Kidney capillary endothelial cell (primary cell): ENCODE results near the gene CDKN1B.
"Not testable (repeated sequence)": the region's sequence is repeated elsewhere in the genome, so short reads cannot be mapped to it uniquely, and the experiment has no call there.

ENCODE experiments used
- DNase-seq: peaks from one replicate; pipeline ENCODE4 v3.0.0-alpha.2; 2018; ENCODE audit warnings: low spot score

The CDKN1B gene

GRCh38 chr12:12724421-12725085 is 7.4 kb downstream of the CDKN1B start:
- peak; percentile 25 for DNase-seq

- DNase-seq, result peak; percentile 94
These were observed 8.2 kb downstream of the CDKN1B start for GRCh38 chr12:12725086-12725955.

- DNase-seq, result no peak
These were observed 8.9 kb downstream of the CDKN1B start for GRCh38 chr12:12725956-12726554.

GRCh38 chr12:12726555-12727093 is 9.5 kb downstream of the CDKN1B start:
- DNase-seq, result peak; percentile 86

- no peak for DNase-seq
These were observed 14.0 kb downstream of the CDKN1B start for GRCh38 chr12:12731178-12731577.

- no peak for DNase-seq
These were observed 14.6 kb downstream of the CDKN1B start for GRCh38 chr12:12731785-12732184.

- no peak for DNase-seq
These were observed 15.9 kb downstream of the CDKN1B start for GRCh38 chr12:12733118-12733517.

GRCh38 chr12:12734054-12734453 is 16.9 kb downstream of the CDKN1B start:
- no peak for DNase-seq

- DNase-seq, result no peak
These were observed 17.4 kb downstream of the CDKN1B start for GRCh38 chr12:12734561-12735071.

- no peak for DNase-seq
These were observed 18.1 kb downstream of the CDKN1B start for GRCh38 chr12:12735301-12735700.

- DNase-seq, result peak; percentile 57
These were observed 19.9 kb downstream of the CDKN1B start for GRCh38 chr12:12736759-12737676.

GRCh38 chr12:12738152-12738551 is 21.0 kb downstream of the CDKN1B start:
- not testable (repeated sequence) for DNase-seq

- DNase-seq, result no peak
These were observed 24.5 kb downstream of the CDKN1B start for GRCh38 chr12:12741660-12742059.

- no peak for DNase-seq
These were observed 27.6 kb downstream of the CDKN1B start for GRCh38 chr12:12744546-12745305.

- DNase-seq, result no peak
These were observed 28.5 kb downstream of the CDKN1B start for GRCh38 chr12:12745576-12746211.

GRCh38 chr12:12747278-12747677 is 30.1 kb downstream of the CDKN1B start:
- no peak for DNase-seq

GRCh38 chr12:12748044-12748443 is 30.9 kb downstream of the CDKN1B start:
- no peak for DNase-seq

- DNase-seq, result no peak
These were observed 32.3 kb downstream of the CDKN1B start for GRCh38 chr12:12749433-12749832.

- no peak for DNase-seq
These were observed 38.8 kb downstream of the CDKN1B start for GRCh38 chr12:12755923-12756322.

GRCh38 chr12:12757121-12757520 is 40.0 kb downstream of the CDKN1B start:
- no peak for DNase-seq
